CD4-positive, CD25-positive, alpha-beta regulatory T cell (primary cell): Measurements from ENCODE around the gene SPDYE4. TPM values are rescaled to one million over a fixed set of nuclear protein-coding genes. Genes with fewer than 3 reads are reported as not detected.

Source experiments
- ATAC-seq, 2 donors: fragments of 150-1000 bp; cut with Tn5 transposase; one replicate each; pipeline ENCODE4 v1.10.0; 2021; ENCODE audit warnings: low read depth in 2 of 2, moderate number of reproducible peaks in 2 of 2, moderate library complexity in 1 of 2
- DNase-seq, 3 donors: peaks; one replicate each; pipeline versions ENCODE4 v3.0.0 to v3.0.0-alpha.2; 2012 to 2022; ENCODE audit warnings: mixed read lengths in 1 of 3
- H3K27ac ChIP-seq: one replicate; pipeline ENCODE4 v1.7.0; 2013; ENCODE audit warnings: mild to moderate bottlenecking, low read length; ENCODE audit not compliant: insufficient read depth, poor library complexity, severe bottlenecking
- H3K27me3 ChIP-seq: one replicate; pipeline ENCODE4 v1.7.0; 2013; ENCODE audit warnings: low read length; ENCODE audit not compliant: control insufficient read depth, insufficient read depth
- H3K36me3 ChIP-seq: one replicate; pipeline ENCODE4 v1.7.0; 2013; ENCODE audit warnings: mild to moderate bottlenecking, low read length, moderate library complexity; ENCODE audit not compliant: control insufficient read depth, insufficient read depth
- H3K4me1 ChIP-seq: 2 replicates; pipeline ENCODE4 v1.7.0; 2013; ENCODE audit warnings: mild to moderate bottlenecking, low read length; ENCODE audit not compliant: insufficient read depth, control insufficient read depth, poor library complexity, severe bottlenecking
- H3K4me3 ChIP-seq: one replicate; pipeline ENCODE4 v1.7.0; 2013; ENCODE audit warnings: low read depth, mild to moderate bottlenecking, low read length, moderate library complexity
- H3K9me3 ChIP-seq, 2 experiments: 1 replicate in 1 of 2; 2 replicates in 1 of 2; pipeline ENCODE4 v1.7.0; 2013; ENCODE audit warnings: low read length in 2 of 2, mild to moderate bottlenecking in 1 of 2, moderate library complexity in 1 of 2; ENCODE audit not compliant: control insufficient read depth in 2 of 2
- H3K27ac Mint-ChIP-seq, 3 donors: one replicate each; pipeline ENCODE4 v1.8.0; 2020 to 2022; ENCODE audit warnings: mild to moderate bottlenecking in 3 of 3, mixed read lengths in 3 of 3, moderate library complexity in 2 of 3
- H3K27me3 Mint-ChIP-seq: one replicate; pipeline ENCODE4 v1.8.0; 2022; ENCODE audit warnings: mild to moderate bottlenecking, mixed read lengths
- H3K36me3 Mint-ChIP-seq: one replicate; pipeline ENCODE4 v1.8.0; 2020; ENCODE audit warnings: mixed read lengths
- H3K4me1 Mint-ChIP-seq, 4 donors: one replicate each; pipeline ENCODE4 v1.8.0; 2020 to 2022; ENCODE audit warnings: mixed read lengths in 4 of 4, mild to moderate bottlenecking in 1 of 4
- H3K4me3 Mint-ChIP-seq, 4 donors: one replicate each; pipeline ENCODE4 v1.8.0; 2020 to 2022; ENCODE audit warnings: mild to moderate bottlenecking in 4 of 4, mixed read lengths in 4 of 4, moderate library complexity in 3 of 4
- H3K9me3 Mint-ChIP-seq, 7 donors: one replicate each; pipeline ENCODE4 v1.8.0; 2020 to 2022; ENCODE audit warnings: mixed read lengths in 7 of 7, mild to moderate bottlenecking in 3 of 7, moderate library complexity in 2 of 7
- polyA plus RNA-seq, 4 donors: library from polyadenylated mRNA; unstranded; fragments of 300-500 nt; fragmentation: Illumina TruSeq; gene quantifications; one replicate each; pipeline ENCODE4 v1.2.3, GENCODE V29; 2021
- total RNA-seq: library from RNA; stranded (reverse); gene quantifications from one replicate; pipeline ENCODE4 v1.2.3, GENCODE V29; 2022

SPDYE4 gene
- total and polyA plus RNA-seq, 5 donors from 2014 or later: not detected

GRCh38 chr17:8726941-8727555, 31.3 kb downstream of the SPDYE4 start:
- H3K27ac ChIP-seq: no peak overlapping the region
- DNase-seq (no peak), ATAC-seq (no peak)
- H3K27ac Mint-ChIP-seq: no peak overlapping the region
- H3K4me1 Mint-ChIP-seq: no peaks in the 10 kb centered on the region
- H3K4me3 ChIP-seq: no peak overlapping the region
- H3K9me3 Mint-ChIP-seq: no peaks in the 10 kb centered on the region
- no peaks in the 10 kb centered on the region for H3K9me3 ChIP-seq
- H3K36me3 ChIP-seq: no peaks in the 10 kb centered on the region
- H3K27me3 Mint-ChIP-seq: peaks cover 12% of the 10 kb centered on the region
- H3K4me3 Mint-ChIP-seq: no peak overlapping the region
- no peaks in the 10 kb centered on the region for H3K4me1 ChIP-seq
- no peaks in the 10 kb centered on the region for H3K36me3 Mint-ChIP-seq
- H3K27me3 ChIP-seq: no peaks in the 10 kb centered on the region

GRCh38 chr17:8725881-8726876, 32.2 kb downstream of the SPDYE4 start:
- Histone ChIP-seq H3K27me3 (no peaks in the 10 kb centered on the region), H3K36me3 (no peaks in the 10 kb centered on the region), H3K27ac (no peak overlapping the region), H3K4me1 (no peaks in the 10 kb centered on the region), H3K9me3 (no peaks in the 10 kb centered on the region), H3K4me3 (no peak overlapping the region)
- no peak for ATAC-seq
- H3K36me3 Mint-ChIP-seq: no peaks in the 10 kb centered on the region
- H3K27ac Mint-ChIP-seq: peak overlapping the region in 2 of 3 donors; percentile 21 to 26
- H3K27me3 Mint-ChIP-seq: peaks cover 18% of the 10 kb centered on the region
- no peaks in the 10 kb centered on the region for H3K4me1 Mint-ChIP-seq
- no peak for DNase-seq
- no peak overlapping the region for H3K4me3 Mint-ChIP-seq
- no peaks in the 10 kb centered on the region for H3K9me3 Mint-ChIP-seq

DNA sequence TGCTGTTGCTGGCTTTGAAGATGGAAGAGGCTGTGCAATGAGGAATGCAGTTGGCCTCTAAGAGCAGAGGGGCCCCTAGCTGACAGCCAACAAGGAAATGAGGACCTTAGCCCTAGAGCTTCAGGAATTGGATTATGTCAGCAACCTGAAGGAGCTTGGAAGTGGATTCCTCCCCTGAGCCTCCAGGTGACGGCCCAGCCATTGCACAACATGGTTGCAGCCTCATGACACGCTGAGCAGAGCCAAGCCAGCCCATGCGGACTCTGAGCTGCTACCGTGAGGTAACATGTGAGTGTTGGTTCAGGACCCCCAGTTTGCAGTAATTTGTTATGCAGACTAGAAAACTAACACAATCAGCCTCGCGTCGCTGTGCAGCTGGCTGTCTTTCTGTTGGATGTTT, 33.9 kb downstream of the SPDYE4 start:
- H3K9me3 Mint-ChIP-seq: no peaks in the 10 kb centered on the region
- DNase-seq: no peak
- Histone ChIP-seq H3K9me3 (no peaks in the 10 kb centered on the region), H3K36me3 (no peaks in the 10 kb centered on the region), H3K27me3 (no peaks in the 10 kb centered on the region), H3K27ac (no peak overlapping the region), H3K4me3 (no peak overlapping the region), H3K4me1 (no peaks in the 10 kb centered on the region)
- no peak for ATAC-seq
- no peak overlapping the region for H3K4me3 Mint-ChIP-seq
- no peaks in the 10 kb centered on the region for H3K36me3 Mint-ChIP-seq
- no peak overlapping the region for H3K27ac Mint-ChIP-seq
- H3K27me3 Mint-ChIP-seq: peaks cover 14% of the 10 kb centered on the region
- no peaks in the 10 kb centered on the region for H3K4me1 Mint-ChIP-seq

DNA sequence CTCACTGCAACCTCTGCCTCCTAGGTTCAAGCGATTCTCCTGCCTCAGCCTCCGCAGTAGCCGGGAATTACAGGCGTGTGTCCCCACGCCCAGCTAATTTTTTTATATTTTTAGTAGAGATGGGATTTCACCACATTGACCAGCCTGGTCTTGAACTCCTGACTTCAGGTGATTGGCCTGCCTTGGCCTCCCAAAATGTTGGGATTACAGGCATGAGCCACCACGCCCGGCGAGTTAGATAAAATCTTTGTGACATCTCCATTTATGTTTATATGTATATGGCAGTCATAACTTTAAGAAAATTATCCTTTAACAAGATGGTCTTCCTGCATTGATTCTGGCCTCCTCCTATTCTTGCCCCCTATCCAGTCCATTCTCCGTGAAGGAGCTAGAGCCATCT, 37.8 kb downstream of the SPDYE4 start:
- Histone ChIP-seq H3K9me3 (no peaks in the 10 kb centered on the region), H3K27me3 (no peaks in the 10 kb centered on the region), H3K4me1 (no peaks in the 10 kb centered on the region), H3K4me3 (no peak overlapping the region), H3K27ac (no peak overlapping the region), H3K36me3 (no peaks in the 10 kb centered on the region)
- no peaks in the 10 kb centered on the region for H3K9me3 Mint-ChIP-seq
- peaks cover 7% of the 10 kb centered on the region for H3K27me3 Mint-ChIP-seq
- no peak overlapping the region for H3K4me3 Mint-ChIP-seq
- no peak overlapping the region for H3K27ac Mint-ChIP-seq
- no peak for ATAC-seq
- no peaks in the 10 kb centered on the region for H3K4me1 Mint-ChIP-seq
- no peaks in the 10 kb centered on the region for H3K36me3 Mint-ChIP-seq
- DNase-seq: no peak

GRCh38 chr17:8719291-8720246, 38.8 kb downstream of the SPDYE4 start:
- no peak for DNase-seq
- Mint-ChIP-seq H3K9me3 (no peaks in the 10 kb centered on the region), H3K36me3 (no peaks in the 10 kb centered on the region), H3K4me3 (no peak overlapping the region), H3K27ac (no peak overlapping the region), H3K4me1 (no peaks in the 10 kb centered on the region), H3K27me3 (peaks cover 7% of the 10 kb centered on the region)
- H3K4me3 ChIP-seq: no peak overlapping the region
- H3K9me3 ChIP-seq: no peaks in the 10 kb centered on the region
- no peaks in the 10 kb centered on the region for H3K27me3 ChIP-seq
- H3K36me3 ChIP-seq: no peaks in the 10 kb centered on the region
- no peak for ATAC-seq
- H3K27ac ChIP-seq: no peak overlapping the region
- no peaks in the 10 kb centered on the region for H3K4me1 ChIP-seq

- H3K27ac Mint-ChIP-seq: no peak overlapping the region
- no peaks in the 10 kb centered on the region for H3K4me1 Mint-ChIP-seq
- no peaks in the 10 kb centered on the region for H3K36me3 Mint-ChIP-seq
- Histone ChIP-seq H3K36me3 (no peaks in the 10 kb centered on the region), H3K27me3 (no peaks in the 10 kb centered on the region), H3K4me1 (no peaks in the 10 kb centered on the region), H3K9me3 (no peaks in the 10 kb centered on the region), H3K27ac (no peak overlapping the region), H3K4me3 (no peak overlapping the region)
- DNase-seq (no peak), ATAC-seq (no peak)
- no peaks in the 10 kb centered on the region for H3K9me3 Mint-ChIP-seq
- H3K27me3 Mint-ChIP-seq: peaks cover 7% of the 10 kb centered on the region
- no peak overlapping the region for H3K4me3 Mint-ChIP-seq
Measured at GRCh38 chr17:8718001-8718563, 40.3 kb downstream of the SPDYE4 start.

- DNase-seq (no peak), ATAC-seq (no peak)
- peaks cover 0 to 3% (median 0%) of the 10 kb centered on the region in 7 donors for H3K9me3 Mint-ChIP-seq
- H3K4me1 ChIP-seq: no peaks in the 10 kb centered on the region
- H3K36me3 Mint-ChIP-seq: no peaks in the 10 kb centered on the region
- no peaks in the 10 kb centered on the region for H3K9me3 ChIP-seq
- no peaks in the 10 kb centered on the region for H3K4me1 Mint-ChIP-seq
- no peak overlapping the region for H3K27ac Mint-ChIP-seq
- no peaks in the 10 kb centered on the region for H3K27me3 Mint-ChIP-seq
- no peaks in the 10 kb centered on the region for H3K27me3 ChIP-seq
- H3K4me3 ChIP-seq: no peak overlapping the region
- no peaks in the 10 kb centered on the region for H3K36me3 ChIP-seq
- H3K27ac ChIP-seq: no peak overlapping the region
- no peak overlapping the region for H3K4me3 Mint-ChIP-seq
Measured at GRCh38 chr17:8713878-8714277, 44.5 kb downstream of the SPDYE4 start.
